A673 (cell line): ENCODE data around the gene ANKRD28. TPM values are rescaled to one million over a fixed set of nuclear protein-coding genes. Genes with fewer than 3 reads are reported as not detected.

Experiments used
- Bru-seq: library from RNA; stranded (reverse); fragments of 400-500 nt; gene quantifications from one replicate; lab custom pipeline; 2021; lab: Mats Ljungman, UMichigan
- BruChase-seq, 2 experiments: library from RNA; stranded (reverse); fragments of 400-500 nt; gene quantifications; one replicate each; lab custom pipeline; 2021; lab: Mats Ljungman, UMichigan
- BruUV-seq: library from RNA; stranded (reverse); fragments of 400-500 nt; replicated peaks from 2 replicates; lab custom pipeline; 2021; lab: Mats Ljungman, UMichigan
- CTCF ChIA-PET: fragments of 300-600 bp; sonication (Branson Sonifier 250); formaldehyde crosslinking; loops from one replicate; lab custom pipeline; 2022; ENCODE audit warnings: antibody characterized with exemption; lab: Charles Lee
- POLR2A ChIA-PET: fragments of 300-600 bp; sonication (Branson Sonifier 250); formaldehyde crosslinking; loops from one replicate; lab custom pipeline; 2022; ENCODE audit warnings: antibody characterized with exemption; ENCODE audit not compliant: low non-redundant PET; lab: Charles Lee
- DNase-seq: peaks from one replicate; pipeline ENCODE4 v3.0.0-alpha.2; 2015; ENCODE audit warnings: low spot score
- H3K27ac ChIP-seq: fragments of 200-600 bp; sonication (generic); 2 replicates; pipeline ENCODE4 v1.5.1; 2016; ENCODE audit warnings: mixed run types, low read depth, mild to moderate bottlenecking, mixed read lengths, antibody characterized with exemption, low read length; ENCODE audit not compliant: poor library complexity, severe bottlenecking
- H3K27me3 ChIP-seq: fragments of 200-600 bp; sonication (generic); replicated peaks from 2 replicates; pipeline ENCODE4 v1.6.1; 2017; ENCODE audit warnings: mixed run types, low read depth, mild to moderate bottlenecking, mixed read lengths, antibody characterized with exemption, low read length; ENCODE audit not compliant: insufficient read depth, poor library complexity
- H3K36me3 ChIP-seq: fragments of 200-600 bp; sonication (generic); 2 replicates; pipeline ENCODE4 v1.6.1; 2016; ENCODE audit warnings: mixed run types, mild to moderate bottlenecking, mixed read lengths, antibody characterized with exemption, low read length; ENCODE audit not compliant: insufficient read depth, poor library complexity, severe bottlenecking
- H3K4me1 ChIP-seq: fragments of 200-600 bp; sonication (generic); 2 replicates; pipeline ENCODE4 v1.6.1; 2017; ENCODE audit warnings: mixed run types, mild to moderate bottlenecking, mixed read lengths, antibody characterized with exemption, low read length; ENCODE audit not compliant: insufficient read depth, poor library complexity, severe bottlenecking
- H3K4me3 ChIP-seq: fragments of 200-600 bp; sonication (generic); 2 replicates; pipeline ENCODE4 v1.5.1; 2016; ENCODE audit warnings: low read depth, mixed run types, mild to moderate bottlenecking, mixed read lengths, low read length; ENCODE audit not compliant: poor library complexity, severe bottlenecking
- H3K9me3 ChIP-seq: fragments of 200-600 bp; sonication (generic); 2 replicates; pipeline ENCODE4 v1.6.1; 2016; ENCODE audit warnings: mixed run types, low read depth, mild to moderate bottlenecking, mixed read lengths, antibody characterized with exemption, low read length; ENCODE audit not compliant: poor library complexity, severe bottlenecking
- CTCF ChIP-seq: fragments of 300-800, 200-600 bp; sonication (generic); conservative IDR thresholded peaks from 2 replicates; pipeline ENCODE4 v1.5.1; 2017; ENCODE audit warnings: low read depth, mild to moderate bottlenecking, antibody characterized with exemption, low read length, moderate library complexity, mixed read lengths
- EZH2 ChIP-seq: fragments of 200-600 bp; sonication (generic); IDR thresholded peaks from 2 replicates; pipeline ENCODE4 v1.6.1; 2017; ENCODE audit warnings: borderline replicate concordance, low read depth, mild to moderate bottlenecking, mixed read lengths, antibody characterized with exemption, low read length; ENCODE audit not compliant: poor library complexity, severe bottlenecking
- intact Hi-C: fragments of 100-400 bp; cut with micrococcal nuclease; formaldehyde crosslinking; loops from one replicate; pipeline ENCODE4 v1.10.0; 2022; ENCODE audit not compliant: unreplicated experiment
- long read RNA-seq: library from polyadenylated mRNA; stranded (forward); transcript quantifications from one replicate; pipeline ENCODE4 v2.0.0, GENCODE V29; 2022
- total RNA-seq: library from RNA; stranded (reverse); gene quantifications from 2 replicates; pipeline ENCODE4 v1.2.3, GENCODE V29; 2021

ANKRD28 gene
- 29.9 and 36.9 TPM in 2 replicates for total RNA-seq
- percentile 82 among the genes with signal in this experiment for Bru-seq, nascent RNA
- BruChase-seq, experiment 1, labeled RNA remaining after a 2-hour chase, result percentile 69 among the genes with signal in this experiment
- BruChase-seq, experiment 2, labeled RNA remaining after a 6-hour chase, result percentile 60 among the genes with signal in this experiment
- long read RNA-seq, full-length matches to known transcripts, result 8 of 24 reads
- long read RNA-seq, partial matches to known transcripts, result 3 of 24 reads
- long read RNA-seq, other reads (novel, unspliced or antisense), result 13 of 24 reads

GRCh38 chr3:15797642-15798303 is at the start of gene ANKRD28:
Gene ANKRD28 (minus strand): TSS chr3:15797979. CDS start chr3:15796521, 1,458 bp downstream.
- no TSS peak for BruUV-seq
- H3K4me1 ChIP-seq, result peaks cover 30% of the 10 kb centered on the region
- H3K27ac ChIP-seq, result peak within 1 kb of the TSS; percentile 66
- CTCF ChIA-PET, result interaction anchor here (0.6 to 0.7 kb wide), 4 partner anchors 33 to 381 kb away, joined by 3 to 7 read pairs (median 5); no protein-coding TSS in a partner anchor
- no peaks in the 10 kb centered on the region for H3K27me3 ChIP-seq
- no peaks in the 10 kb centered on the region for H3K9me3 ChIP-seq
- H3K36me3 ChIP-seq, result no peaks in the 10 kb centered on the region
- intact Hi-C loops, result loop anchor here (5.0 kb wide), 1 partner anchor 160 kb away; no protein-coding TSS in a partner anchor
- POLR2A ChIA-PET, result no interaction called here
- TF ChIP-seq EZH2 (no peak), CTCF (peak; percentile 43; the same call in 1 of the 2 replicates)
- peak; percentile 75 for DNase-seq
- peak within 1 kb of the TSS; percentile 42 for H3K4me3 ChIP-seq

- H3K36me3 ChIP-seq, result no peaks in the 10 kb centered on the region
- intact Hi-C loops, result no loop called here
- DNase-seq, result no peak
- BruUV-seq, result no TSS peak
- no peaks in the 10 kb centered on the region for H3K4me1 ChIP-seq
- CTCF ChIA-PET, result no interaction called here
- H3K27me3 ChIP-seq, result no peaks in the 10 kb centered on the region
- no peak overlapping the region for H3K4me3 ChIP-seq
- POLR2A ChIA-PET, result no interaction called here
- no peak overlapping the region for H3K27ac ChIP-seq
- no peak for TF ChIP-seq CTCF
- no peak for TF ChIP-seq EZH2
- no peaks in the 10 kb centered on the region for H3K9me3 ChIP-seq
Observed at GRCh38 chr3:15847239-15847638, 49.5 kb upstream of the ANKRD28 start.

GRCh38 chr3:15846606-15847005 is 48.8 kb upstream of the ANKRD28 start:
- TF ChIP-seq CTCF (no peak), EZH2 (no peak)
- no TSS peak for BruUV-seq
- Histone ChIP-seq H3K9me3 (peaks cover 2% of the 10 kb centered on the region), H3K27me3 (no peaks in the 10 kb centered on the region), H3K4me1 (no peaks in the 10 kb centered on the region), H3K36me3 (no peaks in the 10 kb centered on the region), H3K4me3 (no peak overlapping the region), H3K27ac (no peak overlapping the region)
- DNase-seq, result no peak
- intact Hi-C loops, result no loop called here
- ChIA-PET CTCF (no interaction called here), POLR2A (no interaction called here)
